Activated naive CD8-positive, alpha-beta T cell treated with anti-CD3 and anti-CD28 coated beads, Interleukin-2, amount 10 ng/mL, durations not matched to agents 7 days and 5 days (primary cell): ENCODE data around the gene ARHGAP21. TPM values are rescaled to one million over a fixed set of nuclear protein-coding genes. Genes with fewer than 3 reads are reported as not detected.

Experiments
- ATAC-seq: fragments of 150-1000 bp; cut with Tn5 transposase; one replicate; pipeline ENCODE4 v1.10.0; 2021; ENCODE audit warnings: low read depth, moderate library complexity
- POLR2A ChIA-PET: fragments of 350-600 bp; sonication (Branson Sonifier 250); formaldehyde crosslinking; loops from one replicate; lab custom pipeline; 2021; ENCODE audit warnings: antibody characterized with exemption; lab: Charles Lee
- DNase-seq: peaks from one replicate; pipeline ENCODE4 v3.0.0; 2021
- H3K27ac Mint-ChIP-seq: one replicate; pipeline ENCODE4 v1.8.0; 2022; ENCODE audit warnings: mild to moderate bottlenecking, mixed read lengths
- H3K27me3 Mint-ChIP-seq: one replicate; pipeline ENCODE4 v1.8.0; 2022; ENCODE audit warnings: mild to moderate bottlenecking, moderate library complexity, mixed read lengths
- H3K36me3 Mint-ChIP-seq: one replicate; pipeline ENCODE4 v1.8.0; 2021; ENCODE audit warnings: mild to moderate bottlenecking, mixed read lengths
- H3K4me1 Mint-ChIP-seq: one replicate; pipeline ENCODE4 v1.8.0; 2021; ENCODE audit warnings: mixed read lengths
- H3K4me3 Mint-ChIP-seq: one replicate; pipeline ENCODE4 v1.8.0; 2022; ENCODE audit warnings: mild to moderate bottlenecking, moderate library complexity, mixed read lengths
- H3K9me3 Mint-ChIP-seq: one replicate; pipeline ENCODE4 v1.8.0; 2021; ENCODE audit warnings: mixed read lengths
- total RNA-seq, 2 experiments: library from RNA; stranded (reverse); gene quantifications; one replicate each; pipeline ENCODE4 v1.2.3, GENCODE V29; 2021

The ARHGAP21 gene
- total RNA-seq, 2 experiments from 2014 or later = 23.5 to 29.6 TPM

- POLR2A ChIA-PET = no interaction called here
- Mint-ChIP-seq H3K4me1 (no peaks in the 10 kb centered on the region), H3K36me3 (peaks cover 5% of the 10 kb centered on the region), H3K9me3 (no peaks in the 10 kb centered on the region), H3K4me3 (no peak overlapping the region), H3K27me3 (no peaks in the 10 kb centered on the region), H3K27ac (no peak overlapping the region)
- DNase-seq (no peak), ATAC-seq (no peak)
Observed at GRCh38 chr10:24695452-24695851, 28.2 kb downstream of the ARHGAP21 start.

DNA sequence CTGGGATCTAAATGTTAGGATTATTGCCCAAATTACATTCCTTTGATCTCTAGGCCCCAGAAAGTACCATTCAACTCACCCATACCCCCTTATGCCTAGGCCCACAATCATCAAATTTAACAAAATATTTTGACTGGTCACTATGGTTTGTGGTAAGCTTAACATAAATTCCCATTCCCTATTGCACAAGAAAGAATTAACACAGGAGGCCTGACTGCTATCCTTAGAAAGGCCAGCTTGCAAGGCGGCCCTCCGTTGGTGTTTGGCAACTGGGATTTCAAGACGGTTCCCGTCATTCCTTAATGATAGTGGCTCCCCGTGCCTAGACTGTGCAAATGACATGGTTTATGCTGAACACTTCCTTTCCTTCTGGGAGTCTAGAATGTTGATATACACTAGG lies 29.6 kb downstream of the ARHGAP21 start:
- H3K9me3 Mint-ChIP-seq = no peaks in the 10 kb centered on the region
- H3K36me3 Mint-ChIP-seq = peaks cover 2% of the 10 kb centered on the region
- H3K4me3 Mint-ChIP-seq = no peak overlapping the region
- DNase-seq (no peak), ATAC-seq (no peak)
- H3K4me1 Mint-ChIP-seq = no peaks in the 10 kb centered on the region
- no peak overlapping the region for H3K27ac Mint-ChIP-seq
- POLR2A ChIA-PET = no interaction called here
- no peaks in the 10 kb centered on the region for H3K27me3 Mint-ChIP-seq

DNA sequence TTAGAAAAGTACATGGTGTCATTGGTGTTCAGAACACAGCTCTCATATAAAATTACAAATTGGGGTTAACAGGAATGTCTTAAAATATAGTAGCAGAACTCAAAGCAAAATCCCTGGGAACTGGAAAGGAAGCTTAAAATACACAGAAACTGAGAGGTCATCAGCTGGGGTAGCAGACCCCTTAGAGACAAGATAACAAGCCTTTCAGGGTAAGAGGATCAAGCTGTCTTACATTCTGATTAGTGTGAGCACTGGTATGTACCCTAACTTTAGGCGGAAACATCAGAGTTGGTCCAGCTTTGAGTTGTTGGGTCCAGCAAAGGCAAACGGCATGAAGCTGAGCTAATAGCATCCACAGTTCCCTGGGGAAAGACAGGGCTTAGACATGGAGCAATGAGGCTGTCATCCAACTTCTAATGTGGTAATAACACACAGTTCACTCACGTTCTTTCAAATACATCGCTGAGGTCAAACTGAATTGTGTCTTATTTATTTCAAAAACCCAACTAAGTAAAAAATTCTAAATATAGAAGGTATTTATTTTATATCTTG lies 32.6 kb downstream of the ARHGAP21 start:
- H3K27me3 Mint-ChIP-seq = no peaks in the 10 kb centered on the region
- H3K4me1 Mint-ChIP-seq = peaks cover 1% of the 10 kb centered on the region
- POLR2A ChIA-PET = no interaction called here
- H3K27ac Mint-ChIP-seq = no peak overlapping the region
- H3K9me3 Mint-ChIP-seq = no peaks in the 10 kb centered on the region
- no peak overlapping the region for H3K4me3 Mint-ChIP-seq
- H3K36me3 Mint-ChIP-seq = peaks cover 2% of the 10 kb centered on the region
- ATAC-seq (no peak), DNase-seq (no peak)

GRCh38 chr10:24685958-24686540 lies 37.6 kb downstream of the ARHGAP21 start:
- Mint-ChIP-seq H3K36me3 (peaks cover 2% of the 10 kb centered on the region), H3K27ac (no peak overlapping the region), H3K4me3 (no peak overlapping the region), H3K9me3 (no peaks in the 10 kb centered on the region), H3K27me3 (no peaks in the 10 kb centered on the region), H3K4me1 (peaks cover 3% of the 10 kb centered on the region)
- POLR2A ChIA-PET = no interaction called here
- DNase-seq (no peak), ATAC-seq (no peak)

DNA sequence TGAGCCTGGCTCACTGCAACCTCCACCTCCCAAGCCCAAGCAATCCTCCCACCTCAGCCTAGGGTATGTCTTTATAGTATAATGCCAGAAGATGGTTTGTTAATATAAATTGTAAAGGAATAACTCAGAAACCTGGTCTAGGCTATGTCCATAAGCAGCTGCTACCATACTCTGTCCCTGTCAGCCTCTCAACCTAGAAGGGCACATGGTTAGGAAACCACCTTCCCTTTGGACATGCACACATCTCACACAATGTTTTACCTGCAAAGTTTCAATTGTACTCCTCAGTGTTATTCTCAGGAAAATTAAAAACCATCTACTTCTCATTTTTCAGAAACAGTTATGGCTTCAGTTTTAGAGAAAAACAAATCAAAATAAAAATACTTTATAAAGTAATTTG lies 40.1 kb downstream of the ARHGAP21 start:
- Mint-ChIP-seq H3K4me3 (no peak overlapping the region), H3K4me1 (peaks cover 3% of the 10 kb centered on the region), H3K27ac (no peak overlapping the region), H3K36me3 (no peaks in the 10 kb centered on the region), H3K9me3 (no peaks in the 10 kb centered on the region), H3K27me3 (no peaks in the 10 kb centered on the region)
- no peak for DNase-seq
- POLR2A ChIA-PET = no interaction called here
- ATAC-seq = no peak

DNA sequence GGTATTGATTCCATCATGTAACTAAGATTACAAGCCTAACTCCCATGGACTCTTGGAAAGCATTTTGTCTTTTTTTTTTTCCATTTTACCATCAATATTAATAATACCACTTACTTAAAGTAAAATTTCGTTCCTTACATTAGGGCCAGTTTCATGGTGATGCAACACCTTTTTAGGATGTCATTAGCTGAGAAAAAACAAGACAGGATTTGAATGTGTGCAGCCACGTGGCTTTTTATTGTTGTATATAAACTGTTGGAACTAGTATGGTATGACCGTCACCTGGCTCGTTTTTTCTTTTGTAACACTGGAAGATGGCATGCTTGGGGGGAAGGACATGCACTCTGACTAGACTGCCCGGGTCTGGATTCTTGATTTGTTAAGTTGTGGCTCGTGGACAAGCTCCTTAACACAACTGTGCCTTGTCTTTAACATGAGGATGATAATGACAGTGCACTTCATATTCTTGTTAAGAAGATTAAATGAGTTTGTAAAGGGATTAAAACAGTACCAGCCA lies 42.1 kb downstream of the ARHGAP21 start:
- Mint-ChIP-seq H3K4me3 (no peak overlapping the region), H3K36me3 (no peaks in the 10 kb centered on the region), H3K27me3 (no peaks in the 10 kb centered on the region), H3K9me3 (no peaks in the 10 kb centered on the region), H3K4me1 (peaks cover 1% of the 10 kb centered on the region), H3K27ac (no peak overlapping the region)
- POLR2A ChIA-PET = no interaction called here
- ATAC-seq = no peak
- no peak for DNase-seq

- H3K36me3 Mint-ChIP-seq = no peaks in the 10 kb centered on the region
- H3K27me3 Mint-ChIP-seq = no peaks in the 10 kb centered on the region
- no peak overlapping the region for H3K4me3 Mint-ChIP-seq
- H3K27ac Mint-ChIP-seq = no peak overlapping the region
- H3K4me1 Mint-ChIP-seq = peaks cover 1% of the 10 kb centered on the region
- DNase-seq (no peak), ATAC-seq (no peak)
- H3K9me3 Mint-ChIP-seq = no peaks in the 10 kb centered on the region
- POLR2A ChIA-PET = no interaction called here
Observed at GRCh38 chr10:24680647-24681524, 42.8 kb downstream of the ARHGAP21 start.

GRCh38 chr10:24678757-24679156 lies 44.9 kb downstream of the ARHGAP21 start:
- Mint-ChIP-seq H3K4me3 (no peak overlapping the region), H3K27me3 (no peaks in the 10 kb centered on the region), H3K9me3 (no peaks in the 10 kb centered on the region), H3K27ac (no peak overlapping the region), H3K36me3 (no peaks in the 10 kb centered on the region), H3K4me1 (no peaks in the 10 kb centered on the region)
- DNase-seq (no peak), ATAC-seq (no peak)
- POLR2A ChIA-PET = no interaction called here

DNA sequence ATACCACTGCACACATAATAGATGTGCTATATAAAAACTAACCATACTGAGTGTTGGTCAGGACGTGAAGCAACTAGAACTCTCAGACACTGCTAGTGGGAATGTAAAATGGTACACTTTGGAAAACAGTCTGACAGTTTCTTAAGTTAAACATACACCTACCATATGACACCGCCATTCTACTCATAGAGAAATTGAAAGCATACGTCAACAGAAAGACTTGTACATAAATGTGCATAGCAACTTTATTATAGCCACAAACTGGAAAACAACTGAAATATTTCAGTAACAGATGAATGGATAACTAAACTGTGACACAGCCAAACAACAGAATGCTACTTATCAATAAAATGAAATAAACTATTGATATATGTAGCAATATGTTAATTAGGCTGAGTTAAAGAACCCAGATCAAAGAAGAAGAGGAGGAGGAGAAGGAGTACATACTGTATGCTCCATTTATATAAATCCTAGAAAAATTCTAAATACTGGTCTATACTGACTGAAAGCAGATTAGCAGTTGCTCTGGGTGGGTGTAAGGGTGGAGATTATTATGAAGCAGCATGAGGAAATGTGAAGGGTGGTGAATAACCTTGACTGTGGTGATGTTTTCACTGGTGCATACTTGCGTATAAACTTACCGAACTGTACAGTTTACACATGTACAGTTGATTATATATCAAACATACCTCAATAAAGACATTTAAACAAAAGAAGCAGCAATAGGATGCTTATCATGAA lies 48.6 kb downstream of the ARHGAP21 start:
- no peak overlapping the region for H3K4me3 Mint-ChIP-seq
- POLR2A ChIA-PET = no interaction called here
- H3K9me3 Mint-ChIP-seq = no peaks in the 10 kb centered on the region
- peaks cover 2% of the 10 kb centered on the region for H3K36me3 Mint-ChIP-seq
- H3K27ac Mint-ChIP-seq = no peak overlapping the region
- no peaks in the 10 kb centered on the region for H3K27me3 Mint-ChIP-seq
- peaks cover 4% of the 10 kb centered on the region for H3K4me1 Mint-ChIP-seq
- DNase-seq (no peak), ATAC-seq (no peak)

GRCh38 chr10:24670964-24671670 lies 52.6 kb downstream of the ARHGAP21 start:
- POLR2A ChIA-PET = no interaction called here
- ATAC-seq (no peak), DNase-seq (no peak)
- no peak overlapping the region for H3K27ac Mint-ChIP-seq
- H3K36me3 Mint-ChIP-seq = peaks cover 6% of the 10 kb centered on the region
- H3K9me3 Mint-ChIP-seq = no peaks in the 10 kb centered on the region
- H3K4me1 Mint-ChIP-seq = peaks cover 4% of the 10 kb centered on the region
- H3K4me3 Mint-ChIP-seq = no peak overlapping the region
- no peaks in the 10 kb centered on the region for H3K27me3 Mint-ChIP-seq

GRCh38 chr10:24669285-24669852 lies 54.3 kb downstream of the ARHGAP21 start:
- Mint-ChIP-seq H3K27ac (no peak overlapping the region), H3K36me3 (peaks cover 8% of the 10 kb centered on the region)
- POLR2A ChIA-PET = no interaction called here

DNA sequence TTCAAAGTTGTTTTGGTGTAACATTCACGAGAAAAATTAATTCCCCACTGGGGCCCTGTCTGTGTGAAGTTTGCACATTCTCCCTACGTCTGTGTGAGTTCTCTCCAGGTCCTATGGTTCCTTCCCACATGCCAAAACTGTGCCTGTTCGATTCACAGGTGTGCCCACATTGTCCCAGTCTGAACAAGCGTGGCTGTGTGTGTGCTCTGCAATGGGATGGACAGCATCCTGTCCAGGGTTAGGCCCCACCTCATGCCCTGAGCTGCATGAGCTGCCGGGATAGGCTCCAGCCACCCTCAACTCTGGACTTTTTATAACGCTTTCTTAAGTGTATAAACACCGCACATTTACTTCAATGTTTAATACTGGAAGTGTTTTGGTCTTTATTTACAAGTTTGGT lies 55.4 kb downstream of the ARHGAP21 start:
- Mint-ChIP-seq H3K27ac (no peak overlapping the region), H3K27me3 (no peaks in the 10 kb centered on the region), H3K4me3 (no peak overlapping the region), H3K36me3 (peaks cover 8% of the 10 kb centered on the region), H3K9me3 (no peaks in the 10 kb centered on the region), H3K4me1 (peaks cover 4% of the 10 kb centered on the region)
- POLR2A ChIA-PET = no interaction called here
- no peak for ATAC-seq
- no peak for DNase-seq

More at GRCh38 chr10:24669285-24669852, 54.3 kb downstream of the ARHGAP21 start:
- no peak overlapping the region for H3K4me3 Mint-ChIP-seq
- DNase-seq = no peak
- ATAC-seq = no peak
- no peaks in the 10 kb centered on the region for H3K27me3 Mint-ChIP-seq
- peaks cover 4% of the 10 kb centered on the region for H3K4me1 Mint-ChIP-seq
- no peaks in the 10 kb centered on the region for H3K9me3 Mint-ChIP-seq
